ENCODE data around the gene NDUFAF7. TPM values are rescaled to one million over a fixed set of nuclear protein-coding genes. Genes with fewer than 3 reads are reported as not detected.

NDUFAF7 gene
- total and polyA plus RNA-seq, 2 of the 13 experiments (the other 11 are each of a cell fraction or from before 2014, with no cell fraction given) = 27.0 to 40.8 TPM

- TF ChIP-seq TRAFD1 (CRISPR knock-in tag; IDR thresholded peaks at IDR 0.05; ENCODE audit: borderline replicate concordance) = no peak; the same call in 1 of the 2 replicates
- TF ChIP-seq ZNF333 (CRISPR knock-in tag; IDR thresholded peaks at IDR 0.05; ENCODE audit: borderline replicate concordance) = peak; percentile 92
- no peak for TF ChIP-seq ADNP (CRISPR knock-in tag; IDR thresholded peaks at IDR 0.05)
- TF ChIP-seq, protein P1, sequence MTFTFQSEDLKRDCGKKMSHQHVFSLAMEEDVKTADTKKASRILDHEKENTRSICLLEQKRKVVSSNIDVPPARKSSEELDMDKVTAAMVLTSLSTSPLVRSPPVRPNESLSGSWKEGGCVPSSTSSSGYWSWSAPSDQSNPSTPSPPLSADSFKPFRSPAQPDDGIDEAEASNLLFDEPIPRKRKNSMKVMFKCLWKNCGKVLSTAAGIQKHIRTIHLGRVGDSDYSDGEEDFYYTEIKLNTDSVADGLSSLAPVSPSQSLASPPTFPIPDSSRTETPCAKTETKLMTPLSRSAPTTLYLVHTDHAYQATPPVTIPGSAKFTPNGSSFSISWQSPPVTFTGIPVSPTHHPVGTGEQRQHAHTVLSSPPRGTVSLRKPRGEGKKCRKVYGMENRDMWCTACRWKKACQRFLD (CRISPR knock-in tag; IDR thresholded peaks at IDR 0.05; ENCODE audit: borderline replicate concordance) = peak; percentile 98
- peak; percentile 52; the same call in 1 of the 2 replicates for TF ChIP-seq ZNF354B (CRISPR knock-in tag; IDR thresholded peaks at IDR 0.05)
- no peak for TF ChIP-seq ZNF713 (CRISPR knock-in tag; IDR thresholded peaks at IDR 0.05)
- TF ChIP-seq ZNF160 (CRISPR knock-in tag; IDR thresholded peaks at IDR 0.05) = peak; percentile 91; the same call in 1 of the 2 replicates
- TF ChIP-seq RFX1 (IDR thresholded peaks at IDR 0.05) = no peak
- TF ChIP-seq SRSF1 (optimal IDR thresholded peaks at IDR 0.05; ENCODE audit: low read depth, low read length) = no peak
- TF ChIP-seq ZNF343 (CRISPR knock-in tag; IDR thresholded peaks at IDR 0.05) = peak; percentile 90
- 0 out of 2 replicates have a peak, but pooled peaks have one; percentile 12 for TF ChIP-seq FOXK1 (CRISPR knock-in tag; IDR thresholded peaks at IDR 0.05; ENCODE audit: borderline replicate concordance, low read depth)
- no peak for TF ChIP-seq ZNF780A (CRISPR knock-in tag; IDR thresholded peaks at IDR 0.05)
- TF ChIP-seq, protein P2, sequence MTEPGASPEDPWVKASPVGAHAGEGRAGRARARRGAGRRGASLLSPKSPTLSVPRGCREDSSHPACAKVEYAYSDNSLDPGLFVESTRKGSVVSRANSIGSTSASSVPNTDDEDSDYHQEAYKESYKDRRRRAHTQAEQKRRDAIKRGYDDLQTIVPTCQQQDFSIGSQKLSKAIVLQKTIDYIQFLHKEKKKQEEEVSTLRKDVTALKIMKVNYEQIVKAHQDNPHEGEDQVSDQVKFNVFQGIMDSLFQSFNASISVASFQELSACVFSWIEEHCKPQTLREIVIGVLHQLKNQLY (CRISPR knock-in tag; IDR thresholded peaks at IDR 0.05) = no peak
- TF ChIP-seq MTF1 (CRISPR knock-in tag; IDR thresholded peaks at IDR 0.05) = no peak
- TF ChIP-seq ARID2 (CRISPR knock-in tag; IDR thresholded peaks at IDR 0.05; ENCODE audit: borderline replicate concordance) = peak; percentile 99
- TF ChIP-seq, protein P3, sequence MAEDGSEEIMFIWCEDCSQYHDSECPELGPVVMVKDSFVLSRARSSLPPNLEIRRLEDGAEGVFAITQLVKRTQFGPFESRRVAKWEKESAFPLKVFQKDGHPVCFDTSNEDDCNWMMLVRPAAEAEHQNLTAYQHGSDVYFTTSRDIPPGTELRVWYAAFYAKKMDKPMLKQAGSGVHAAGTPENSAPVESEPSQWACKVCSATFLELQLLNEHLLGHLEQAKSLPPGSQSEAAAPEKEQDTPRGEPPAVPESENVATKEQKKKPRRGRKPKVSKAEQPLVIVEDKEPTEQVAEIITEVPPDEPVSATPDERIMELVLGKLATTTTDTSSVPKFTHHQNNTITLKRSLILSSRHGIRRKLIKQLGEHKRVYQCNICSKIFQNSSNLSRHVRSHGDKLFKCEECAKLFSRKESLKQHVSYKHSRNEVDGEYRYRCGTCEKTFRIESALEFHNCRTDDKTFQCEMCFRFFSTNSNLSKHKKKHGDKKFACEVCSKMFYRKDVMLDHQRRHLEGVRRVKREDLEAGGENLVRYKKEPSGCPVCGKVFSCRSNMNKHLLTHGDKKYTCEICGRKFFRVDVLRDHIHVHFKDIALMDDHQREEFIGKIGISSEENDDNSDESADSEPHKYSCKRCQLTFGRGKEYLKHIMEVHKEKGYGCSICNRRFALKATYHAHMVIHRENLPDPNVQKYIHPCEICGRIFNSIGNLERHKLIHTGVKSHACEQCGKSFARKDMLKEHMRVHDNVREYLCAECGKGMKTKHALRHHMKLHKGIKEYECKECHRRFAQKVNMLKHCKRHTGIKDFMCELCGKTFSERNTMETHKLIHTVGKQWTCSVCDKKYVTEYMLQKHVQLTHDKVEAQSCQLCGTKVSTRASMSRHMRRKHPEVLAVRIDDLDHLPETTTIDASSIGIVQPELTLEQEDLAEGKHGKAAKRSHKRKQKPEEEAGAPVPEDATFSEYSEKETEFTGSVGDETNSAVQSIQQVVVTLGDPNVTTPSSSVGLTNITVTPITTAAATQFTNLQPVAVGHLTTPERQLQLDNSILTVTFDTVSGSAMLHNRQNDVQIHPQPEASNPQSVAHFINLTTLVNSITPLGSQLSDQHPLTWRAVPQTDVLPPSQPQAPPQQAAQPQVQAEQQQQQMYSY (CRISPR knock-in tag; IDR thresholded peaks at IDR 0.05) = no peak; the same call in 1 of the 2 replicates
- 0 out of 2 replicates have a peak, but pooled peaks have one; percentile 10 for TF ChIP-seq FLYWCH1 (CRISPR knock-in tag; IDR thresholded peaks at IDR 0.05)
- TF ChIP-seq, protein P4, sequence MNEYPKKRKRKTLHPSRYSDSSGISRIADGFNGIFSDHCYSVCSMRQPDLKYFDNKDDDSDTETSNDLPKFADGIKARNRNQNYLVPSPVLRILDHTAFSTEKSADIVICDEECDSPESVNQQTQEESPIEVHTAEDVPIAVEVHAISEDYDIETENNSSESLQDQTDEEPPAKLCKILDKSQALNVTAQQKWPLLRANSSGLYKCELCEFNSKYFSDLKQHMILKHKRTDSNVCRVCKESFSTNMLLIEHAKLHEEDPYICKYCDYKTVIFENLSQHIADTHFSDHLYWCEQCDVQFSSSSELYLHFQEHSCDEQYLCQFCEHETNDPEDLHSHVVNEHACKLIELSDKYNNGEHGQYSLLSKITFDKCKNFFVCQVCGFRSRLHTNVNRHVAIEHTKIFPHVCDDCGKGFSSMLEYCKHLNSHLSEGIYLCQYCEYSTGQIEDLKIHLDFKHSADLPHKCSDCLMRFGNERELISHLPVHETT (CRISPR knock-in tag; conservative IDR thresholded peaks at IDR 0.05) = peak; percentile 83
- TF ChIP-seq ZNF747 (CRISPR knock-in tag; IDR thresholded peaks at IDR 0.05; ENCODE audit: borderline replicate concordance) = peak; percentile 92; the same call in 1 of the 2 replicates
- TF ChIP-seq HHEX (CRISPR knock-in tag; IDR thresholded peaks at IDR 0.05) = 0 out of 2 replicates have a peak, but pooled peaks have one; percentile 8
- peak; percentile 39; the same call in 1 of the 2 replicates for TF ChIP-seq ZBTB42 (CRISPR knock-in tag; IDR thresholded peaks at IDR 0.05)
Measured at GRCh38 chr2:37196320-37197195, 34.9 kb upstream of the NDUFAF7 start, which contains the start of gene CEBPZOS (continued).
